Activated CD8-positive, alpha-beta memory T cell treated with anti-CD3 and anti-CD28 coated beads for 1 hour (primary cell): ENCODE results near the gene SRPK2.

ENCODE experiments used
- DNase-seq, 2 donors: peaks; one replicate each; pipeline ENCODE4 v3.0.0-alpha.2; 2020; ENCODE audit warnings: low read depth in 1 of 2; ENCODE audit errors: extremely low read depth in 1 of 2

The SRPK2 gene

DNA sequence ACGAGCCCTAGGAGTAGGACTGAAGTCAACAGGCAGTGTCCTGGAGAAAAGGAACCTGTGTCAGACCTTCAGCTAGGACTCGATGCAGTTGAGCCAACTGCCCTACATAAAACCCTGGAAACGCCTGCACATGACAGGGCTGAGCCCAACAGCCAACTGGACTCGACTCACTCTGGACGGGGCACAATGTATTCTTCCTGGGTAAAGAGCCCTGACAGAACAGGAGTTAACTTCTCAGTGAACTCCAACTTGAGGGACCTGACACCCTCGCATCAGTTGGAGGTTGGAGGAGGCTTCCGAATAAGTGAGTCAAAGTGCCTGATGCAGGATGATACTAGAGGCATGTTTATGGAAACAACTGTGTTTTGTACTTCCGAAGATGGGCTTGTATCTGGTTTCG is 281.3 kb downstream of the SRPK2 start:
- DNase-seq = no peak

DNA sequence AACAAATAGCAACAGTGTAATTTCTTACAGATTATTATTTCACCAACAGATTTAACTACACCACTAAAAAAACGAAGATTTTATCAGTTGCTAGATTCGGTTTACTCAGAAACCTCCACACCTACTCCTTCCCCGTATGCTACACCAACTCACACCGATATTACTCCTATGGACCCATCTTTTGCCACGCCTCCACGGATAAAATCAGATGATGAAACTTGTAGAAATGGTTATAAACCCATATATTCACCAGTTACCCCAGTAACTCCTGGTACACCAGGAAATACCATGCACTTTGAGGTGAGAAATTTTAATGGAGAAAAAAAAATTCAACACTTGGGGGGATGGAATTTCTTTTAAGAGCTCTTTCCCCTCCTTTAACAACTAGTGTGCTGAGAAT is 282.2 kb downstream of the SRPK2 start:
- no peak for DNase-seq

DNA sequence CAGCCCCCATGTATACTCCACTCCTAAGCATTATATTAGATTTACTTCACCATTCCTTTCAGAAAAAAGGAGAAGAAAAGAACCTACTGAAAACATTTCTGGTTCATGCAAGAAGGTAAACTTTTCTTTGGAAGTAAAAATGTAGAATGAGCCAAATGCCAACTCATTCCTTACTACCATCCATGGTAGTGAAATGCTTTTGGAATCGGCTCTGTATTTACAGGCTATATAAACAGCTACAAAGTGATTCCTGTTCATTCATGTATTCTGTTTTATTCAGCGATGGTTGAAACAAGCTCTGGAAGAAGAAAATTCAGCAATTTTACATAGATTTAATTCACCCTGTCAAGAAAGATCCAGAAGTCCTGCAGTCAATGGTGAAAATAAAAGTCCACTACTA is 283.1 kb downstream of the SRPK2 start:
- no peak for DNase-seq

DNA sequence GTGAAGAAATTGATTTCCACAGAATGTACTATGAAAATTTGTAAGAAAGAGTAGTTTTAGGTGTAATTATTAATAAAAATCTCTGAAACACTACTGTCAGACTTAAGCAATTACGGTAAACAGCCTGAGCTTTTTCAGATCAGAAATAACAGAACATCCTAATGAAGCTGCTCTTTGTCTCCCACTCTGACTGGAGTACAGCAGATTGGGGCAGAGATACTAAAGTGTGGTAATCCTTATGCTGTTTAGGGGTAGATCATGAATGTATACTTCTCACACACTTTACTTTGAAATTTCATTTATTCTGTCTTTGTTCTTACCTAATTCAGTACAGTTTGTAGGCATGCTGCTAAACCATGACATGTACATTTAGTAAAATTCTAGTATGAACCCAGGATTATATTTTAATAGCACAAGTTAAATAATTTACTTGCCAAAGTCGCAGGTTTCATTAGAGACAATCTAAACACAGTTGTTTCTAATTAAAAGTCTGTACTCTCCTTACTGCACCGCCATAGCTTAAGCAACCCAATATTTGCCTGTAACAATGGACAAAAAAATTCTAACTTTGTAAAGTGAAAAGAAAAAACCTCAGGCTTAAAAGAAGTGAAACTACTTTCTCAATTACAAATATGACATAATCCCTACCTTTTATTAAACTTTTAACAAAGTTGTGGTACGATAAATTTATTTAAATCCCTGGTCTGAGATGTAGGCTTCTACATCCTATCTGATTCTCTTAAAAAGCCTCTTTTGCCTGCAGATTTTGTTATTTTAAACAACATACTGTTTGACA is 286.0 kb downstream of the SRPK2 start:
- DNase-seq = no peak

DNA sequence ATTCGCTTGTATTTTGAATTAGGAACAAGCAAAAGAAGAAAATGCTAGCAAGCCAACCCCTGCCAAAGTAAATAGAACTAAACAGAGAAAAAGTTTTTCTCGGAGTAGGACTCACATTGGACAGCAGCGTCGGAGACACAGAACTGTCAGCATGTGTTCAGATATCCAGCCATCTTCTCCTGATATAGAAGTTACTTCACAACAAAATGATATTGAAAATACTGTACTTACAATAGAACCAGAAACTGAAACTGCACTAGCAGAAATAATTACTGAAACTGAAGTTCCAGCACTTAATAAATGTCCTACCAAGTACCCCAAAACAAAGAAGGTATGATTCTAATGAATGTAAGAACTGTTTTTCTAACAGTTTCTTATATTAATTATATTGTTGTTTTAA is 286.9 kb downstream of the SRPK2 start:
- no peak for DNase-seq

DNA sequence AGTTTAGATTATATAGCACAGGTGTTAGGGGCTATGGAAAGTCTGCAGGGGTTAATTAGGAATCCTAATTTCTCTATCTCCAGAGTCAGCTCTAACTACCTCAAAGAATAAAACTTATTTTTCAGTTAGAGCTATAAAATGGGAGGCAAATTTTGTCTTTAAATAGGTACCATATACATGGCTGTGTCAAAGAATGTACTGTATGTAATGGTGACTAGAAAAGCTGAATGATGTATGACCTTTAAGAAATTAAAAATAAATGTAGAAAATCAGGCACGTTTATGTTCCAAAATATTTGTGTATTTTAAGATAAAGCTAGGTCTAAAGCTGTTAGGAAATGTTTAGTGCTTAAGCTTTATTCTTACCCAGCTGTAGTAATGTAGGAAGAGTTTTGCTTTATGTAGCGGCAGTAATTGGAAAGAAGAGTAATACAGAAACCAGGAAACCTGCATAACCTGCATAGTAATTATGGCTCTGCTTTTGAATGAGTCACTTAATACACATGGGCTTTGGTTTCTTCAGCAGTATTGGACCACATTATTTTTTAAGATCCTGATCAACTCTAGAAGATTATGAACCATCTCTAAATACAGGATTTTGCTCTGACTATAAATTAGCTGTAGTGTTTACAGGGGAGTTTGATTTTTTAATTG is 289.7 kb downstream of the SRPK2 start:
- DNase-seq = no peak

DNA sequence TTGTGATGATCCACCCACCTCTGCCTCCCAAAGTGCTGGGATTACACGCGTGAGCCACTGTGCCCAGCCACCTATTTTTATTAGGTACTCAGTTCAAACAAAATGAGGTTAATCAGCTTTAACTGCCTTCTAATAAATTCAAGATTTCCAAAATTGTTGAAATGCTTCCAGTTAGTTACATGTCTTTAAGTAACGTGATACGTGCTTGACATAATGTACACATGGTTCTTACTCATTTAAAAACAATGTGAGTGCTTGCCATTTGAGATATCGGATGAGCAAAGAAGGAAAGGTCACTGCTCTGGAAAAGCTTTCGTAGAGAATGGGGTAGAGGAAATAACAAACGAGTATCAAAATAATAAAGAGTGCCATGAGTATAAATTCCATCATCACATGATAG is 291.1 kb downstream of the SRPK2 start:
- no peak for DNase-seq

DNA sequence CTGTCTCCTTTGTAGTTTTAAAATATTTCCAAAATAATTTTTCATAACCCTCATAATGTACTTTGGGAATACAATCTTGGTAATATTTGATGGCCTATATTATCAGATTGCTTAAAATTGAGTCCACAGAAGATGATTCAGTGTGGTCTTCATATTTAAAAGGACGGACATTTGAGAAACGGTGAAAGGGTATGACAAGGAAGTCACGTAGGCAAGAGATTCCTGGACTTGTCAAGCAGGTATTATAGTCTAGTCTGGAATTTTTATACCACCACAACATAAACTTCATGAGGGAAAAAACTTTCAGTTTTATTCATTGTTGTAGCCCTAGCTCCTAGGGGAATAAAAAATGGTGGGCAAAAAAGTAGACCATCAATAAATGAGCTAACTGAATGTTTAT is 292.4 kb downstream of the SRPK2 start:
- no peak for DNase-seq

DNA sequence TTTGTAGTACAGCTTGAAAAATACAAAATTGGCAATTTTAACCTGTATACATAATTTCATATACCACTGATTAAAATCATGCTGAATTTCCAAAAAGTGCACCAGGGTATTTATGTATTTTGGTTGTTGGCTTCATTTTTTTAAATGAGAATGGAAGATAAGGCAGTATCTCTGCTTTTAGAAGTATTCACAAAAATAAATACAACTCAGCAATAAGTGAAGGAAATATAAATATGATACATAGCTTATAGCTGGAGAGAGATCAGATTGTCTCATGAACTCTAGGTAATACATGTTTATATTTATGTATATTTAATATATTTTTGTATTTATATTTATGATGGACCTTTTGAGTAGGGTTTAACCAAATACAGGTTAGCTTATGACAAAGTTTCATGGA is 293.8 kb downstream of the SRPK2 start:
- DNase-seq = no peak

DNA sequence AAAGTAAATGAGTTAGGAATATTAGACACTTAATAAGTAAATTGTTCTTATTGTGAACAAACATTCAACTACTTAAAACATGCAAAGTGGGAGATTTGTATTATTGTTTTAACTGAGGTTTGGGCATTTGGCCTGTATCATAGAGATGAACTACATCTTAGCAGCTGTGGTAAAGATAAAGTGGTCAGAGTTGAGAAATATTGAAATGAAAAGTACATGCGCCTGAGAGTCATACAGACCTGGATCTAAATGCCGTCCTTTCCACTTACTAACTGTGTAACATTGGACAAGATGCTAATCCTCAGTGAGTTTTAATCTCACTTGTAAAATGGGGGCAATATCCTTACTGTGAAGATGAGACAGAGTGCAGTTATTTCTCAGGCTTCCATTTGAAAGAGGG is 300.3 kb downstream of the SRPK2 start:
- DNase-seq = no peak

DNA sequence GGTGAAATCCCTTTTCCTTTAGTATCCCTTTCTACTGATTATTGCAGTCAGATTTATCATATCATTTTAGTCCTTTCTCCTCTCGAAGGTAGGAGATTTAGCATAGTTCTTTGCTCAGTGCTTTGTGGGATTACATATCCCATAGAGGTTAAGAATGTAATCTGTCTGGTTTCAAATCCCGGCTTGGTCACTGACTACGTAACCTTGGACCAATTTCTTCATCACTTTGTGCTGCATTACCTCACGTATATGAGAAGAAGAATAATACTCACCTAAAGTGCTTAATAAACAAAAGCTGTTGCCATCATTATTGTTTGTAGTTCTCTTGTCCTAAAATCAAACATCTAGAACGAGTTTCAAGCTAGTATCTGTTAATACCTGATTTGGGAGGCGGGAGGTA is 300.7 kb downstream of the SRPK2 start:
- no peak for DNase-seq

DNA sequence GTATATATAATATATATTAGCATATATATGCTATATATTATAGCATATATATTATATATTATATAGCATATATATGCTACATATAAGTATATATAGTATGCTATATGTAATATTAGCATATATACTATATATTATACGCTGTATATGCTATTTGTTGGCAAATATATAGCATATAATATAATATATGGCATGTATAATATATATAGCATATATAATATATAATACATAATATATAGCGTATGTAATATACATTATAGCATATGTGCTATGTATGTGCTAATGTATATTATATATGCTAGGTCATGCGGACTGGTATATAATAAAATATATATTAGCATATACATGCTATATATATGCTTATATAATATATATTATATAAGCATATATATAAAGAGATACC is 301.9 kb downstream of the SRPK2 start:
- no peak for DNase-seq

DNA sequence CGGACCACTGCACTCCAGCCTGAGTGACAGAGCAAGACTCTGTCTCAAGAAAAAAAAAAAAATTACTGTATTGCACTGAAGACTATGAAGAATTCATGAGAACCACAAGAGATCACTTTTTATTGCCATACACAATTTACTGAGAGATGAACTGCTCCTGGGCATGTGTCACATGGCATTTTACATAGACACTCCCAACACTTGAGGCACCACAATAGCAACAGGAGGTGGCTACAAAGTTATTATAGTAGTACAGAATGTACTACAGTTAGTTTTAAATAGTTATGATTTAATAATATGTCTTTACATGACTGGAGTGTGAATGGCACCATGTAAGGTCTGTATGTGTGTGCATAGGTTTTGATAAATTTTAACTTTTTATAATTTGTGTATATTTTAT is 304.1 kb downstream of the SRPK2 start:
- DNase-seq = no peak

DNA sequence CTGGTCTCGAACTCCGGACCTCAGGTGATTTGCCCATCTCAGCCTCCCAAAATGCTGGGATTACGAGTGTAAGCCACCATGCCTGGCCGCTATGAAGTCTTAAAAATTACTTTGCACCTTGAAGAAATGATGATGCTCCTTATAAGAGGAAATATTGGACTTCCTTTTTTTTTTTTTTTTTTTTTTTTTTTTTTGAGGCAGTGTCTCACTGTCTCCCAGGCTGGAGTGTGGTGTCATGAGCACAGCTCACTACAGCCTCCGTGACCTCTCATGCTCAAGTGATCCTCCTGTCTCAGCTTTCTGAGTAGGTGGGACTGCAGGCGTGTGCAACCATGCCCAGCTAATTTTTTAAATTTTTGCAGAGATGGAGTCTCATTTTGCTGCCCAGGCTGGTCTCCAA is 309.4 kb downstream of the SRPK2 start:
- no peak for DNase-seq

DNA sequence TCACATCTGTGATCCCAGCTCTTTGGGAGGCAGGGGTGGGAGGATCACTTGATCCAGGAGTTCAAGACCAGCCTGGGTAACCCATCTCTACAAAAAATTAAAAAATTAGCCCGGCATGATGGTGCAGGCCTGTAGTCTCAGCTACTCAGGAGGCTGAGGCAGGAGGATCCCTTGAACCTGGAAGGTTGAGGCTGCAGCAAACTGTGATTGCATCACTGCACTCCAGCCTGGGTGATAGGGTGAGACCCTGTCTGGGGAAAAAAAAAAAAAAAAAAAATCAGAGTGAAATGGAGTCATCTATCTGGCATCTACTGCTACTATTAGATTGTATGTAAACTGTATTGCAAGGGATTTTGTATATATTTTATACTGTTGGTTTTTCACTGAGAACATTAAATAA is 315.6 kb downstream of the SRPK2 start:
- DNase-seq = no peak

DNA sequence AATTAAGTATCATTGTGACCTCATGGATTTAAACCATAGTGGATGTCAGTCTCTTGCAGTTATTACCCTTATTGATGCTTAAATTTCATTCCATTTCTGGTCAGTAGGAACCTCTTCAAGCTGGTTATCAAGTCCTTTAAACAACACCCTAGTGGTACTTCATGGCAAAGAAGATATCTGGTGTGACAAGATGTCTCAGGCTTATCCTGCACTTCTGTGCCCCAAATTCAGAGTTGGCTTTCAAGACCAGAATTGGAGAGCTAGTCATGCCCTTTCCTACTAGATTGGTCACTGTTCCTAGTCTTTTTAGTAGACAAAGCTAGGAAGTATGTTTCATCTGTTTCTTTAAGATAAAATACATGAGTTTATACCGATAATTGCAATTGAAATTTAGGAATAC is 319.8 kb downstream of the SRPK2 start:
- no peak for DNase-seq

DNA sequence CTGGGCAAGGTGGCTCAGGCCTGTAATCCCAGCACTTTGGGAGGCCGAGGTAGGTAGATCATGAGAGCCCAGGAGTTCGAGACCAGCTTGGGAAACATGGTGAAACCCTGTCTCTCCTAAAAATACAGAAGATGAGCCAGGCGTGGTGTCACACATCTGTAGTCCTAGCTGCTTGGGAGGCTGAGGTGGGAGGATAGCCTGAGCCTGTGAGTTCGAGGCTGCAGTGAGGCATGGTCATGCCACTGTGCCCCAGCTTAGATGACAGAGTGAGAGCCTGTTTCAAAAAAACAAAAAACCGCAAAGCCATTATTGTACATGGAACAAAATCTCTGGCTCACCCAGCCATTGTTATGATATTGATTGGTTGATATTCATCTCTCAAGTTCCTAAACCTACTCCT is 321.0 kb downstream of the SRPK2 start:
- no peak for DNase-seq
